Body of pancreas (tissue), 4 donors: ENCODE measurements around the gene FAM43B.

Experiments used
- CTCF ChIP-seq, 7 experiments: fragments of 450-650 bp in 4 of 7; fragments of 200-600 bp in 3 of 7; sonication (generic) in 3 of 7; IDR thresholded peaks; one replicate each; pipeline ENCODE4 v1.5.1; 2016 to 2019; ENCODE audit warnings: antibody characterized with exemption in 7 of 7
- POLR2A ChIP-seq, 3 donors: fragments of 450-650 bp; IDR thresholded peaks; one replicate each; pipeline ENCODE4 v1.6.1; 2016; ENCODE audit warnings: antibody characterized with exemption in 3 of 3, mild to moderate bottlenecking in 2 of 3

DNA sequence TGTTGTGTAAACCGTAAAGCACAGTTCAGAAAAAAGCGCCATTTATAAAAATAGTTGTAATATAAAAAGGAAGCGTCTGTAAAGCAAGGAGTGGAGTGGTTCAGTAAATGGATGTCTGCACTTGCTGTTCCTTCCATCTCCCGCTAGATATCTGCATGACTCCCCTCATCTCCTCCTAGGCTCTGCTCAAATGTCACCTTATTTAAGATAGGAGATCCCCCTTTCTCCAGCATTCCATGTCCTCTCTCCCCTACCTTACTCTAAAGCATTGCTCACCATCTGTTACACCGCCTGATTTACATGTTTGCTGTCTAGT is 45.2 kb upstream of the FAM43B start:
- TF ChIP-seq CTCF (IDR thresholded peaks at IDR 0.05) (no peak), POLR2A (IDR thresholded peaks at IDR 0.05) (no peak)
